SK-N-MC (cell line): ENCODE measurements around the gene GTF2A2.

Source experiments
- EZH2 ChIP-seq: fragments of 200-600 bp; sonication (generic); IDR thresholded peaks from one replicate; pipeline ENCODE4 v1.6.1; 2017; ENCODE audit warnings: antibody characterized with exemption
- POLR2AphosphoS5 ChIP-seq: IDR thresholded peaks from 2 replicates; pipeline ENCODE4 v1.6.1; 2012; ENCODE audit warnings: mild to moderate bottlenecking, low read depth, low read length, borderline replicate concordance

DNA sequence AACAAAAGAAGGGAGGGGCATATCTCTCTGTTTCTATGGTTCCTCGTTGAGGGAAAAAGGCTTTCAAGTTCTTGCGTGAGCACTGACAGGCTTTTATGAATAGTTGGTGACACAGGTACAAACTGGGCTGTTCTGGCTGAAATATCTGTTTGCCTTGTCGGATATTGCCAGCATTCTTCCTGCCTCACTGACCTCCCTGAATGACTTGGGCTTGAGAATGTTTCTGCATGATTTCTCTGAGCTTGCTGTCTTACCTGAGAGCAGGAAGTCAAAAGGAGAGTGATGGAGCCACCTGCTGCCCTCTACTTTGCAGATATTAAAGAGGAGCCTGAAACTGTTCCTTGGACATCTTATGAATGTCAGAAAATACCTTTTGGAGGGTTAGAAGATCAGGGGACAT is 40.9 kb downstream of the GTF2A2 start:
- TF ChIP-seq POLR2AphosphoS5 (no peak), EZH2 (no peak)
